Mammary epithelial cell (primary cell): ENCODE data around the gene KRT31.

ENCODE experiments used
- CTCF ChIP-seq, 2 donors: IDR thresholded peaks in 1 of 2; conservative IDR thresholded peaks in 1 of 2; 2 replicates each; pipeline ENCODE4 v1.5.1; 2011 to 2012; ENCODE audit warnings: inconsistent platforms in 2 of 2, low read length in 2 of 2, mild to moderate bottlenecking in 2 of 2, control low read depth in 1 of 2, low read depth in 1 of 2; ENCODE audit not compliant: insufficient read depth in 1 of 2; ENCODE audit errors: extremely low read depth in 1 of 2
- EZH2 ChIP-seq: IDR thresholded peaks from 2 replicates; pipeline ENCODE4 v1.6.1; 2012; ENCODE audit warnings: low read length, inconsistent platforms, borderline replicate concordance

GRCh38 chr17:41390411-41390938 is 6.9 kb downstream of the KRT31 start:
- TF ChIP-seq CTCF (conservative IDR thresholded peaks at IDR 0.05 in 1 of 2, IDR thresholded peaks at IDR 0.05 in 1 of 2; ENCODE audit: extremely low read depth in 1 of 2, insufficient read depth in 1 of 2, low read depth in 1 of 2, low read length in 2 of 2) (no peak), EZH2 (no peak)
